ENCODE results near the gene SULT1C3.

- TF ChIP-seq CTCF (IDR thresholded peaks at IDR 0.05; ENCODE audit: control extremely low read depth in 1 of 3, insufficient read depth in 1 of 3, low read depth in 1 of 3, low read length in 3 of 3) (no peak), YY1 (IDR thresholded peaks at IDR 0.05; ENCODE audit: low read depth, low read length) (no peak), POLR2AphosphoS5 (IDR thresholded peaks at IDR 0.05; ENCODE audit: low read depth, low read length) (no peak), CHD2 (IDR thresholded peaks at IDR 0.05; ENCODE audit: low read length) (no peak), SP1 (IDR thresholded peaks at IDR 0.05; ENCODE audit: low read depth, low read length) (no peak), POLR2A (IDR thresholded peaks at IDR 0.05; ENCODE audit: control extremely low read depth in 1 of 2, low read depth in 2 of 2, low read length in 2 of 2) (no peak), CBX8 (IDR thresholded peaks at IDR 0.05; ENCODE audit: borderline replicate concordance, low read depth, low read length) (no peak), SIRT6 (IDR thresholded peaks at IDR 0.05; ENCODE audit: low read length) (no peak), EGR1 (IDR thresholded peaks at IDR 0.05; ENCODE audit: borderline replicate concordance, low read depth, low read length) (no peak), SIN3A (conservative IDR thresholded peaks at IDR 0.05 in 1 of 2, IDR thresholded peaks at IDR 0.05 in 1 of 2; ENCODE audit: low read depth in 1 of 2, low read length in 2 of 2) (no peak), MAFK (IDR thresholded peaks at IDR 0.05; ENCODE audit: low read depth, low read length) (no peak), EP300 (IDR thresholded peaks at IDR 0.05; ENCODE audit: borderline replicate concordance in 1 of 2, low read depth in 2 of 2, low read length in 2 of 2) (no peak)
Measured at GRCh38 chr2:108195133-108195439, 44.7 kb upstream of the SULT1C3 start.

Measured in H1 (cell line).